22Rv1 (cell line): ENCODE results near the gene OR2V1.

Experiments
- ZFX ChIP-seq: fragments of 450-650 bp; IDR thresholded peaks from 2 replicates; pipeline ENCODE4 v1.6.1; 2017; ENCODE audit warnings: antibody characterized with exemption, borderline replicate concordance
- TF ChIP-seq, protein P1 (sequence below): fragments of 450-650 bp; IDR thresholded peaks from 2 replicates; pipeline ENCODE4 v1.5.1; 2017; ENCODE audit warnings: mild to moderate bottlenecking

DNA sequence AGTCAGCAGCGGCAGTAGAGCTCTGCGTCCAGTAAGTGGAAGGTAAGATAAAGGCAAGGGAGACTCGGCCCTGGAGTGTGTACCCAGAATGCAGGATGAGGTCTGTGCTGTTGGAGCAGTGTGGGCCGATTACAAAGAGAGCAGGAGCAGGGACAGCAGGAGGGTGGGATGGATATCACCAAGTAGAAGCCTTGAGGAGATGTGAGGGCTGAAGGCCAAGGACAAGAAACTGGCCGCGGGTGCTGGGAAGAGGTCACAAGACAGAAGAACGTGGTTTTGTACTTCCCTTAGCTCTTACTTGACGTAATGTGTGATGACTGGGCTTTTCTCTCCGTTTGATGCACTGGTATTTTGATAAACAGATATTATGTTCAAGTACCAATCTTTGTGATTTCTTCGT lies 43.7 kb downstream of the OR2V1 start:
- TF ChIP-seq, protein P1, sequence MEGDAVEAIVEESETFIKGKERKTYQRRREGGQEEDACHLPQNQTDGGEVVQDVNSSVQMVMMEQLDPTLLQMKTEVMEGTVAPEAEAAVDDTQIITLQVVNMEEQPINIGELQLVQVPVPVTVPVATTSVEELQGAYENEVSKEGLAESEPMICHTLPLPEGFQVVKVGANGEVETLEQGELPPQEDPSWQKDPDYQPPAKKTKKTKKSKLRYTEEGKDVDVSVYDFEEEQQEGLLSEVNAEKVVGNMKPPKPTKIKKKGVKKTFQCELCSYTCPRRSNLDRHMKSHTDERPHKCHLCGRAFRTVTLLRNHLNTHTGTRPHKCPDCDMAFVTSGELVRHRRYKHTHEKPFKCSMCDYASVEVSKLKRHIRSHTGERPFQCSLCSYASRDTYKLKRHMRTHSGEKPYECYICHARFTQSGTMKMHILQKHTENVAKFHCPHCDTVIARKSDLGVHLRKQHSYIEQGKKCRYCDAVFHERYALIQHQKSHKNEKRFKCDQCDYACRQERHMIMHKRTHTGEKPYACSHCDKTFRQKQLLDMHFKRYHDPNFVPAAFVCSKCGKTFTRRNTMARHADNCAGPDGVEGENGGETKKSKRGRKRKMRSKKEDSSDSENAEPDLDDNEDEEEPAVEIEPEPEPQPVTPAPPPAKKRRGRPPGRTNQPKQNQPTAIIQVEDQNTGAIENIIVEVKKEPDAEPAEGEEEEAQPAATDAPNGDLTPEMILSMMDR = no peak
- TF ChIP-seq ZFX = no peak
